Activated CD8-positive, alpha-beta memory T cell treated with anti-CD3 and anti-CD28 coated beads, Interleukin-2, amount 10 ng/mL, durations not matched to agents 7 days and 5 days (primary cell): ENCODE measurements around the gene WWOX. TPM values are rescaled to one million over a fixed set of nuclear protein-coding genes. Genes with fewer than 3 reads are reported as not detected.
"Not testable (repeated sequence)": the region's sequence is repeated elsewhere in the genome, so short reads cannot be mapped to it uniquely, and the experiment has no call there.

Experiments used
- ATAC-seq: fragments of 150-1000 bp; cut with Tn5 transposase; one replicate; pipeline ENCODE4 v1.10.0; 2021; ENCODE audit warnings: moderate library complexity
- CTCF ChIA-PET: fragments of 350-600 bp; sonication (Branson Sonifier 250); formaldehyde crosslinking; loops from one replicate; lab custom pipeline; 2021; ENCODE audit warnings: antibody characterized with exemption; lab: Charles Lee
- DNase-seq: peaks from one replicate; pipeline ENCODE4 v3.0.0-alpha.2; 2020
- H3K27ac Mint-ChIP-seq: one replicate; pipeline ENCODE4 v1.8.0; 2021; ENCODE audit warnings: mild to moderate bottlenecking, mixed read lengths
- H3K27me3 Mint-ChIP-seq: one replicate; pipeline ENCODE4 v1.8.0; 2021; ENCODE audit warnings: mixed read lengths
- H3K36me3 Mint-ChIP-seq: one replicate; pipeline ENCODE4 v1.8.0; 2021; ENCODE audit warnings: mild to moderate bottlenecking, mixed read lengths
- H3K4me1 Mint-ChIP-seq: one replicate; pipeline ENCODE4 v1.8.0; 2021; ENCODE audit warnings: mixed read lengths
- H3K4me3 Mint-ChIP-seq: one replicate; pipeline ENCODE4 v1.8.0; 2021; ENCODE audit warnings: mild to moderate bottlenecking, moderate library complexity, mixed read lengths
- H3K9me3 Mint-ChIP-seq: one replicate; pipeline ENCODE4 v1.8.0; 2022; ENCODE audit warnings: low read depth, mixed read lengths
- total RNA-seq, 2 experiments: library from RNA; stranded (reverse); gene quantifications; one replicate each; pipeline ENCODE4 v1.2.3, GENCODE V29; 2021

Gene WWOX
- total RNA-seq, 2 experiments from 2014 or later, result 25.2 to 38.8 TPM

GRCh38 chr16:79050063-79050462 is 950.6 kb downstream of the WWOX start:
- no peaks in the 10 kb centered on the region for H3K27me3 Mint-ChIP-seq
- CTCF ChIA-PET, result no interaction called here
- DNase-seq (no peak), ATAC-seq (no peak)
- H3K4me1 Mint-ChIP-seq, result peaks cover 4% of the 10 kb centered on the region
- H3K36me3 Mint-ChIP-seq, result peaks cover 1% of the 10 kb centered on the region
- H3K27ac Mint-ChIP-seq, result no peak overlapping the region
- H3K9me3 Mint-ChIP-seq, result peaks cover 4% of the 10 kb centered on the region
- no peak overlapping the region for H3K4me3 Mint-ChIP-seq

- Mint-ChIP-seq H3K4me1 (peaks cover 2% of the 10 kb centered on the region), H3K36me3 (peaks cover 1% of the 10 kb centered on the region), H3K9me3 (peaks cover 4% of the 10 kb centered on the region), H3K4me3 (no peak overlapping the region), H3K27me3 (no peaks in the 10 kb centered on the region), H3K27ac (no peak overlapping the region)
- no peak for DNase-seq
- CTCF ChIA-PET, result no interaction called here
- ATAC-seq, result no peak
Measured at GRCh38 chr16:79051313-79051712, 951.9 kb downstream of the WWOX start.

DNA sequence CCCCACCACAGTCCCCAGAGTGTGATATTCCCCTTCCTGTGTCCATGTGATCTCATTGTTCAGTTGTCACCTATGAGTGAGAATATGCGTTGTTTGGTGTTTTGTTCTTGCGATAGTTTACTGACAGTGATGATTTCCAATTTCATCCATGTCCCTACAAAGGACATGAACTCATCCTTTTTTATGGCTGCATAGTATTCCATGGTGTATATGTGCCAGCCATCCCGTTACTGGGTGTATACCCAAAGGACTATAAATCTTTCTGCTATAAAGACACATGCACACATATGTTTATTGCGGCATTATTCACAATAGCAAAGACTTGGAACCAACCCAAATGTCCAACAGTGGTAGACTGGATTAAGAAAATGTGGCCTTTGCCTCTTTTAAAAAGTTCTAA is 952.7 kb downstream of the WWOX start:
- H3K9me3 Mint-ChIP-seq, CTCF ChIA-PET, H3K27me3 Mint-ChIP-seq, ATAC-seq, H3K4me3 Mint-ChIP-seq, H3K36me3 Mint-ChIP-seq, DNase-seq, H3K27ac Mint-ChIP-seq, H3K4me1 Mint-ChIP-seq: not testable (repeated sequence)

GRCh38 chr16:79053577-79053976 is 954.1 kb downstream of the WWOX start:
- H3K27me3 Mint-ChIP-seq, result no peaks in the 10 kb centered on the region
- DNase-seq (no peak), ATAC-seq (no peak)
- H3K36me3 Mint-ChIP-seq, result peaks cover 1% of the 10 kb centered on the region
- no peak overlapping the region for H3K4me3 Mint-ChIP-seq
- peaks cover 4% of the 10 kb centered on the region for H3K9me3 Mint-ChIP-seq
- CTCF ChIA-PET, result no interaction called here
- H3K27ac Mint-ChIP-seq, result no peak overlapping the region
- H3K4me1 Mint-ChIP-seq, result no peaks in the 10 kb centered on the region

DNA sequence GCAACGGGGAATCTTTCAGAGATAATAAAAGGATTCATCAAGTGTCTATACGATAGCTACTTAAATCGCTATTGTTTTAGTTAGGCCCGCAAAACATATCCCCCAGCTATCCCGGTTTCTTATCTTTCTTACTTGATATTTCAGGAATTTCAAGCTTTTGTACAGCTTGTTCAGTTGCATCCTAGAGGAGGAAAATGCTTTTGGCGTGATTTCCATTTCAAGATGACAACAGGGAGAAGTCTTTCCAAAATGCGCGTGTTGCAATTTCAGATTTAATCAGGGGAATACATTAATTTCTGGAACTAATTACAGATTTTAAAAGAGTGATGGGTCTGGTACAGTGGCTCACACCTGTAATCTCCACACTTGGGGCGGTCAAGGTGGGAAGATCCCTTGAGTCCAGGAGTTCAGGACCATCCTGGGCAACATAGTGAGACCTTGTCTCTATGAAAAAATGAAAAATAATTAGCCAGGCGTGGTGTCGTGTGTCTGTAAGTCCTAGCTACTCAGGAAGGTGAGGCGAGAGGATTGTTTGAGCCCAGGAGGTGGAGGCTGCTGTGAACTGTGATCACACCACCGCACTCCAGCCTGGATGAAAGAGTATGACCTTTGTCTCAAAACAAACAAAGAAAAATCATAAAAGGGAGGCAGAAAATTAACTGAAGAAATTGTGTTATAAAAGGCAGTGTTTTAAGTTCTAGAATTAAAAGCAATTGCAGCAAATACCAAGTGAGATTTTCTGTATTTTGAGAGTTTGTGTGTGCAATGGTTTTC is 954.9 kb downstream of the WWOX start:
- CTCF ChIA-PET, result no interaction called here
- ATAC-seq (no peak), DNase-seq (no peak)
- Mint-ChIP-seq H3K27me3 (no peaks in the 10 kb centered on the region), H3K9me3 (peaks cover 4% of the 10 kb centered on the region), H3K4me1 (no peaks in the 10 kb centered on the region), H3K36me3 (peaks cover 1% of the 10 kb centered on the region), H3K27ac (no peak overlapping the region), H3K4me3 (no peak overlapping the region)

DNA sequence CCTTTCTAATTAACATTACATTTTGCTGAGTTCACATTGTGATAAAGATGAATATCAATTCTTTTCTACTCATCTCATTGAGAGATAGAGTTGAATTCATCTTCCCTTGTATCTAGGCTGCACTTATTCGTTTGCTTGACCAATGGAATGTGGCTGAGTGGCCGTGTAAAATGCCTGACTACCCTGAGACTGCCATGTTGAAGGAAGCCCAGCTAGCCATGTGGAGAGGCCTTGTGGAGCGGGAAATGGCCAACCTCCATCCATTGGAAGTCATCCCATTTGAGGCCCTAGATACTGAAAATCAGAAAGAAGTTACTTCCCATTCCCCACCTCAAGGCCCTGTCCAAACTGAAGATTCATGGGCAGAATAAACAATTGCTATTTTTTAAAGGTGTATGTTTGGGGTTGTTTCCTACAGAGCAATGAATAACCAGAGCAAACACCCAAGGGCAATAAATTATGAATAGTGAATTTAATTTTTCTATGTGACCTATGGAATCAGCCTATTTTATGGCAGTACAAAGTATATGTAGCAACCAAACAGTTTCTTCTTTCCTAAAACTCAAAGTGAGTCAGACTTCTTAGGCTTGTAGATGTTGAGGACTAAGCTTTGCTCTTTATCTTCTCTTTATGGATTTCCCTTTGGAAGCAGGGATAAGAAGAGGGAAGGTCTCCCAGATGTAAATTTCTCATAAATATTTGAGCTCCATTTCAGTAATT is 956.0 kb downstream of the WWOX start:
- H3K4me1 Mint-ChIP-seq, result no peaks in the 10 kb centered on the region
- CTCF ChIA-PET, result no interaction called here
- no peaks in the 10 kb centered on the region for H3K27me3 Mint-ChIP-seq
- H3K4me3 Mint-ChIP-seq, result no peak overlapping the region
- DNase-seq, result no peak
- H3K9me3 Mint-ChIP-seq, result peaks cover 4% of the 10 kb centered on the region
- H3K36me3 Mint-ChIP-seq, result peaks cover 1% of the 10 kb centered on the region
- no peak for ATAC-seq
- H3K27ac Mint-ChIP-seq, result no peak overlapping the region

- Mint-ChIP-seq H3K36me3 (no peaks in the 10 kb centered on the region), H3K27ac (no peak overlapping the region), H3K4me1 (peaks cover 3% of the 10 kb centered on the region), H3K27me3 (peaks cover 9% of the 10 kb centered on the region), H3K9me3 (peaks cover 1% of the 10 kb centered on the region), H3K4me3 (no peak overlapping the region)
- no peak for DNase-seq
- no peak for ATAC-seq
- CTCF ChIA-PET, result no interaction called here
Measured at GRCh38 chr16:79061181-79061580, 961.7 kb downstream of the WWOX start.

- H3K36me3 Mint-ChIP-seq, result no peaks in the 10 kb centered on the region
- H3K27me3 Mint-ChIP-seq, result peaks cover 9% of the 10 kb centered on the region
- CTCF ChIA-PET, result no interaction called here
- H3K9me3 Mint-ChIP-seq, result peaks cover 1% of the 10 kb centered on the region
- ATAC-seq (no peak), DNase-seq (no peak)
- peaks cover 3% of the 10 kb centered on the region for H3K4me1 Mint-ChIP-seq
- H3K4me3 Mint-ChIP-seq, result no peak overlapping the region
- H3K27ac Mint-ChIP-seq, result no peak overlapping the region
Measured at GRCh38 chr16:79062336-79062735, 962.9 kb downstream of the WWOX start.

DNA sequence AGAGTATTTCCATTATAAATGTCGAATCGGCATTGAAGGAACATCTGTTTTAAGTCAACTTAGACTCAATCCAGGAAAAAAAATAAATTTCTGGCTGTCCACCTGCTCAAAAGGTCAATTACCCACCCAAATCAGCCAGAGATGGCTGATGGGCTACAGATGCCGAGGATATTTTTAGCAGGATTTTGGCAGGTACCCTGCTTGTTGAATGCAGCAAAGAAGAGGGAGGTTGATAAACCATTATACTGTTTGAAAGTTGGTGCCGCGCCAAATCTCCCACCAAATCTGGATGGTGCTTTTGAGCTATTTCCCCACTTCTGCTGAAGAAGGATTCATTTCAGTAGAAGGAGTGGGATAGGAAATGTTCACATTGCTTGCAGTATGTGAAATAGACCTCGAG is 963.4 kb downstream of the WWOX start:
- DNase-seq (no peak), ATAC-seq (no peak)
- no peak overlapping the region for H3K27ac Mint-ChIP-seq
- H3K27me3 Mint-ChIP-seq, result peaks cover 9% of the 10 kb centered on the region
- peaks cover 4% of the 10 kb centered on the region for H3K4me1 Mint-ChIP-seq
- H3K36me3 Mint-ChIP-seq, result no peaks in the 10 kb centered on the region
- H3K9me3 Mint-ChIP-seq, result peaks cover 1% of the 10 kb centered on the region
- H3K4me3 Mint-ChIP-seq, result no peak overlapping the region
- CTCF ChIA-PET, result no interaction called here

GRCh38 chr16:79064256-79064972 is 965.0 kb downstream of the WWOX start:
- H3K27me3 Mint-ChIP-seq, result peaks cover 9% of the 10 kb centered on the region
- H3K27ac Mint-ChIP-seq, result no peak overlapping the region
- no peak overlapping the region for H3K4me3 Mint-ChIP-seq
- H3K36me3 Mint-ChIP-seq, result no peaks in the 10 kb centered on the region
- peaks cover 10% of the 10 kb centered on the region for H3K4me1 Mint-ChIP-seq
- DNase-seq, result no peak
- CTCF ChIA-PET, result no interaction called here
- H3K9me3 Mint-ChIP-seq, result peaks cover 1% of the 10 kb centered on the region
- no peak for ATAC-seq

DNA sequence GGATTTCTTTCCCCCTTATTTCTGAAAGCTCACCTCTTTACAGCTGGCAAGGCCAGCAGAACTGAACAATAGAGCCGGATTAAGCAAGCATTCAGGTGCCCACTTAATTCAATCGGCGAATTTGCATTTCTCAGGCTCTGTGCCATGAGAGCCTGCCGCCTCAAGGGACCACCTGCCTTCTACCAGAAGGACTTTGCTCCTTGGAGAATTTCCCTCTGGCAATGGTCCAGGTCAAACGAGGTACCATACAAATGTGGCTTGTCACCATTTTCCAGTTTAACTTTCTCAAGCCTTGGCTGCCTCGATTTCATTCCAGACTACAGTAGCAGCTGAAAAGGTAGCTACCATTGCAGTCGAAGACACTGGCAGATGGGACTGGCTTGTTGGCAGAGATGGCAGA is 967.1 kb downstream of the WWOX start:
- ATAC-seq (no peak), DNase-seq (no peak)
- Mint-ChIP-seq H3K36me3 (no peaks in the 10 kb centered on the region), H3K27me3 (peaks cover 5% of the 10 kb centered on the region), H3K9me3 (peaks cover 1% of the 10 kb centered on the region), H3K4me1 (peaks cover 29% of the 10 kb centered on the region), H3K27ac (no peak overlapping the region), H3K4me3 (no peak overlapping the region)
- CTCF ChIA-PET, result interaction anchor here (0.9 kb wide), 1 partner anchor 9 kb away, joined by 4 read pairs; no protein-coding TSS in a partner anchor

- no peaks in the 10 kb centered on the region for H3K36me3 Mint-ChIP-seq
- no peak for ATAC-seq
- peaks cover 1% of the 10 kb centered on the region for H3K9me3 Mint-ChIP-seq
- no peak overlapping the region for H3K4me3 Mint-ChIP-seq
- no peak overlapping the region for H3K27ac Mint-ChIP-seq
- DNase-seq, result no peak
- H3K4me1 Mint-ChIP-seq, result peaks cover 32% of the 10 kb centered on the region
- CTCF ChIA-PET, result no interaction called here
- H3K27me3 Mint-ChIP-seq, result peaks cover 5% of the 10 kb centered on the region
Measured at GRCh38 chr16:79067600-79067999, 968.1 kb downstream of the WWOX start.

GRCh38 chr16:79069121-79069520 is 969.7 kb downstream of the WWOX start:
- ATAC-seq, result no peak
- Mint-ChIP-seq H3K9me3 (no peaks in the 10 kb centered on the region), H3K4me3 (no peak overlapping the region), H3K4me1 (peaks cover 30% of the 10 kb centered on the region), H3K27me3 (peaks cover 8% of the 10 kb centered on the region), H3K27ac (no peak overlapping the region), H3K36me3 (no peaks in the 10 kb centered on the region)
- CTCF ChIA-PET, result no interaction called here
- no peak for DNase-seq
